AG04450 (cell line): ENCODE measurements around the gene MACROD2. TPM values are rescaled to one million over a fixed set of nuclear protein-coding genes. Genes with fewer than 3 reads are reported as not detected.

Experiments
- CTCF ChIA-PET: fragments of 300-600, 350-600 bp; formaldehyde crosslinking; extraction: SDS; loops from one replicate; lab custom pipeline; 2022; ENCODE audit warnings: antibody characterized with exemption, inconsistent platforms; lab: Charles Lee
- POLR2A ChIA-PET: fragments of 350-600 bp; formaldehyde crosslinking; extraction: SDS; loops from one replicate; lab custom pipeline; 2021; ENCODE audit warnings: antibody characterized with exemption, inconsistent platforms; lab: Yijun Ruan, JAX
- DNase-seq: peaks from one replicate; pipeline ENCODE4 v3.0.0-alpha.2; 2011; ENCODE audit warnings: low read depth, low spot score
- H3K27ac ChIP-seq: one replicate; pipeline ENCODE4 v1.5.1; 2012; ENCODE audit warnings: low read depth, low read length, control low read depth
- H3K27me3 ChIP-seq: one replicate; pipeline ENCODE4 v1.6.0; 2012; ENCODE audit warnings: low read length; ENCODE audit not compliant: control insufficient read depth, insufficient read depth
- H3K4me3 ChIP-seq: 2 replicates; pipeline ENCODE4 v1.5.1; 2011; ENCODE audit warnings: mild to moderate bottlenecking, low read depth, low read length, control low read depth
- H3K9me3 ChIP-seq: 2 replicates; pipeline ENCODE4 v1.5.1; 2012; ENCODE audit warnings: low read length; ENCODE audit not compliant: control insufficient read depth, insufficient read depth
- polyA plus RNA-seq: library from polyadenylated mRNA; depleted of rRNA; stranded (reverse); fragments of >200 nt; gene quantifications from 2 replicates; pipeline ENCODE4 v1.2.3, GENCODE V29; 2011
- TF ChIP-seq, protein P1 (sequence below): IDR thresholded peaks from 2 replicates; pipeline ENCODE4 v1.5.1; 2011; ENCODE audit warnings: low read depth, low read length, control low read depth, inconsistent platforms

Gene MACROD2
- polyA plus RNA-seq, 1 experiment: 0.02 TPM

DNA sequence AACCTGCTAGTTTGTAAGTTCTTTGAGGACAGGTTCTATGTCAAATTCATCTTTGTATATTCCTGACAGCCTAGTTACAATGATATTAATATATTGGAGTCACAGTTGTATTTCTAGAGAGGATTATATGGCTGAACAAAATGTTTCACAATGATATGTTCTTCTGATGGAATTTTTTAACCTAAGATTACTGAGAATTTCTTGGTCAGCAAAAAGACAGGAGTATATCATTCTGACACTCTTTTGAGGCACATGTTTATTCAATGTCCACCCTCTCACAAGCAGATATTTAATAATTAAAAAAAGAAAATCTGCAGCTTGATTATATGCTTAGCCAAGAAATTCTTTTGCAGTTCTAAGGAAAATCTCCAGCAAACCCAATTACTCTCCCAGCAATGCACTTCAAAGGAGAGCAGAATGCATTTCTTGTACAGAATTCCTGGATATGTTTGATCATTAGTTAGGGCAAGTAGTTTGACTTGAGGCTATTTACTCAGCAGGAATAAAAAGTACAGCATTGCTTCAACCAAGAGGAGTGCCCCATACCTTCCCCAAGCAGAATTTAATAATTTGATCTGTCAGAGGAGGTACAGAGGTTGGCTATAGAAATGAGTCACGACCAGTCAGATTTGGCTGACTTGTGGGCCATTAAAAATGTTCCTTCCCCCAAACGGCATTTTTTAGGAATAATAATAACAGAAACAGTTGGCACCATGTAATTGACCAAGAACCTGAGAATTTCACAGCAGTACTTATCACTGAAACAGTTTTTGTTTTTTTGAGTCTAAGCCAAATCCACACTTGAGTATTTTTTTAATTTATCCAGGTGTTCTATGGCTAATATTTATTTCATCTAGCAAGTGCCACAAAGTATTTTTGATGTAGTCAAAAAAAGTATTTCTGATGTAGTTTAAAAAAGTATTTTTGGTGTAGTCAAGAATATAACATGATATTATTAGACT lies 850.2 kb downstream of the MACROD2 start:
- Histone ChIP-seq H3K4me3 (no peak overlapping the region), H3K9me3 (no peaks in the 10 kb centered on the region), H3K27me3 (no peaks in the 10 kb centered on the region), H3K27ac (no peak overlapping the region)
- no peak for DNase-seq
- TF ChIP-seq, protein P1, sequence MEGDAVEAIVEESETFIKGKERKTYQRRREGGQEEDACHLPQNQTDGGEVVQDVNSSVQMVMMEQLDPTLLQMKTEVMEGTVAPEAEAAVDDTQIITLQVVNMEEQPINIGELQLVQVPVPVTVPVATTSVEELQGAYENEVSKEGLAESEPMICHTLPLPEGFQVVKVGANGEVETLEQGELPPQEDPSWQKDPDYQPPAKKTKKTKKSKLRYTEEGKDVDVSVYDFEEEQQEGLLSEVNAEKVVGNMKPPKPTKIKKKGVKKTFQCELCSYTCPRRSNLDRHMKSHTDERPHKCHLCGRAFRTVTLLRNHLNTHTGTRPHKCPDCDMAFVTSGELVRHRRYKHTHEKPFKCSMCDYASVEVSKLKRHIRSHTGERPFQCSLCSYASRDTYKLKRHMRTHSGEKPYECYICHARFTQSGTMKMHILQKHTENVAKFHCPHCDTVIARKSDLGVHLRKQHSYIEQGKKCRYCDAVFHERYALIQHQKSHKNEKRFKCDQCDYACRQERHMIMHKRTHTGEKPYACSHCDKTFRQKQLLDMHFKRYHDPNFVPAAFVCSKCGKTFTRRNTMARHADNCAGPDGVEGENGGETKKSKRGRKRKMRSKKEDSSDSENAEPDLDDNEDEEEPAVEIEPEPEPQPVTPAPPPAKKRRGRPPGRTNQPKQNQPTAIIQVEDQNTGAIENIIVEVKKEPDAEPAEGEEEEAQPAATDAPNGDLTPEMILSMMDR: no peak
- ChIA-PET POLR2A (no interaction called here), CTCF (no interaction called here)

DNA sequence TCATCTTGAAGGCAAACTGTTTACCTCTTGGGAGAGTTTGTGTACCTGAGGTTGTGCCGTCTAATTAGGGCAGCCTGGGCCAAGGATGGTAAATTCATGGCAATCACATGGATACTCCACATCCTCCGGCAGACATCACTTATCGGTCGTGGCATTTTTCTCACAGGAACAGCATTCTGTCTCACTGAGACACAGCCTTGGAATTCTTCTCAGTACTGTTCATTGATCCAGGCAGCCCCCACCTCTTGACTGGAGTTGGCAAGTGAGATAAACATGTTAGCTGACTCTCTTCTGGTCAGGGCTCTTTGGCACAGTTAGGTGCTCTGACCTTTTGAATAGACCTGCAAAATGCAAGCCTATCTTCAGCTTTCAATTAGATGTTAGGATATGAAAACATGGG lies 853.5 kb downstream of the MACROD2 start:
- CTCF ChIA-PET: no interaction called here
- Histone ChIP-seq H3K9me3 (no peaks in the 10 kb centered on the region), H3K4me3 (no peak overlapping the region), H3K27me3 (no peaks in the 10 kb centered on the region), H3K27ac (no peak overlapping the region)
- no peak for DNase-seq
- POLR2A ChIA-PET: no interaction called here
- TF ChIP-seq, protein P1: no peak

DNA sequence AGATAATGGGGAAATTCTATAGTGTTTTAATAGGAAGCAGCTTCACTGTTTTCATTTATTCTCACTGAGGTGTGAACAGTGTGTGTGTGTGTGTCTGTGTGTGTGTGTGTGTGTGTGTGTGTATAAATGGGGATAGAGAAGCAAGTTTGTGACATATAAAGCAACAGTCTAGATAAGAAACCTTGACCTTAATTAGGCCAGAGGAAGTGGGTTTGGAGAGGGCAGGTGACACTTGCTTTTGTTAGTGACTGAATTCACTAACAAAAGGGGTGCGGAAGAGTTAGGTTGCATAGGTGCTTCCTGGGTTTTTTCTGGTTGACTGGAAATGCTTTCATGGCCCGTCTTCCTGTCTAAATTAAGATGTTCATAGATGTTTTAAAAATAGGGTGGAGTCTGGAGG lies 857.8 kb downstream of the MACROD2 start:
- no peak for DNase-seq
- no peak overlapping the region for H3K4me3 ChIP-seq
- CTCF ChIA-PET: no interaction called here
- POLR2A ChIA-PET: no interaction called here
- TF ChIP-seq, protein P1: no peak
- no peaks in the 10 kb centered on the region for H3K9me3 ChIP-seq
- no peak overlapping the region for H3K27ac ChIP-seq
- H3K27me3 ChIP-seq: no peaks in the 10 kb centered on the region

DNA sequence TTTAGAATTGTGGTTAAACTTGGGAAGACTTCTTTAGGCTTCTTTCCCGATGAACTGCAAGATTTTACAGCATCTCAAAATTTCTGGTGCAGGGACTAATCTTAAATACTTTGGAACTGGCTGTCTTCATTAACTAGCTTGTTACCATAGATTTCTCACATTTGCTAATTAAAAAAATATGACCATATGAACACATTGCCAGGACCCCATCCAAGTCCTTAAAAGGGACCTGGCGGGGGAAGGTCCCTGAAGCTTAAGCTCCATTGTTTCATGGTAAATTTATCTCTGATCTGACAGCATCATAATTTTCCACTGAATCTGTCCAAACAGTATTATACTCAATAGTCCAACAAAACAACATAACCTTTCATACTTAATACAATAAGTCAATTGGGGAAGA lies 859.9 kb downstream of the MACROD2 start:
- TF ChIP-seq, protein P1: no peak
- no peaks in the 10 kb centered on the region for H3K9me3 ChIP-seq
- H3K27me3 ChIP-seq: no peaks in the 10 kb centered on the region
- no peak overlapping the region for H3K4me3 ChIP-seq
- no peak for DNase-seq
- ChIA-PET POLR2A (no interaction called here), CTCF (no interaction called here)
- H3K27ac ChIP-seq: no peak overlapping the region

DNA sequence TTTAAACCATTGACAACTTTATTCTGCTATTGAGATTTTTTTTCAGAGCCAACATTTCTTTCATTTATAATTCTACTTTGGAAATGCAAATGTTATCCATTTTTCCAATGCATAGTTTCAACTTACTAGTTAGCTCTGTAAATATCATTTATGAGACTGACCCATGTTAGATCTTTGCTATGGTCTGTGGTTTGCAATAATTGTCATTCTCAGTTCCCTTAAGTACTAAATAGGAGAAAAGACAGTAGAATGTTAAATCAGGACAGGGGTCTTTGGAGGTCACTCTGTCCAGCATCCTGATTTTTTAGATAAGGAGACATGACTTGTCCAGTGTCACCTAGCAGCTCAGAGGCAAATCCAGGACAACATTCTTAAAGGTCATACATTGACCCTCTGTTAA lies 864.3 kb downstream of the MACROD2 start:
- H3K27ac ChIP-seq: no peak overlapping the region
- no peaks in the 10 kb centered on the region for H3K9me3 ChIP-seq
- H3K27me3 ChIP-seq: no peaks in the 10 kb centered on the region
- TF ChIP-seq, protein P1: no peak
- DNase-seq: no peak
- ChIA-PET POLR2A (no interaction called here), CTCF (no interaction called here)
- H3K4me3 ChIP-seq: no peak overlapping the region
